Measurements from ENCODE around the gene OAF. TPM values are rescaled to one million over a fixed set of nuclear protein-coding genes. Genes with fewer than 3 reads are reported as not detected.

OAF gene
- total RNA-seq, 1 experiment from 2014 or later, result 11.3 TPM

DNA sequence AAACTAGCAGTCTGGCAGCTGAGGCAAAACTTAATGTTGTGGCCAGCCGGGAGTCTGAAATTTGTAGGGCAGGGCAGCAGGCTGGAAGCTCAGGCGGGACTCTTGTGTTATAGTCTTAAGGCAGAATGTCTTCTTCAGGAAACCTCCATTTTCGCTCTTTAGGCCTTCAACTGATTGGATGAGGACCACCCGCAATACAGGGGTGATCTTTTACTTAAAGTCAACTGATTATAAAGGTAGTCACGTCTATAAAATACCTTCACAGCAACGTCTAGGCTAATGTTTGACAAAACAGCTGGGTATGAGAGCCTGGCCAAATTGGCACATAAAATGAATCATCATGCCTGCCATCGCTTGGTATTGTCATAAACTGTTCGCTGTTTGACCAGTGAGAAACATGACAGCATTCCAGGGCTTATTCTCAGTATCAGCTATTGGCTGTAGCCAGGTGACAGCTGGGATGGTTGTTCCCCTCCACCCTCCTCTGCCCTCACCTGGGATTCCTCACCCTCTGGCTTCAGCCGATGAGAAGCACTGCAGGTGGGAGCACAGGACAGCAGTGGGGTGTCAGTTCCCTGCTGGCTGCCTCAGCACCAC lies 22.5 kb downstream of the OAF start:
- no peak overlapping the region for H3K4me3 Mint-ChIP-seq (ENCODE audit: low read depth, unreplicated experiment)
- peaks cover 51% of the 10 kb centered on the region for H3K27me3 Mint-ChIP-seq (ENCODE audit: unreplicated experiment)
- intact Hi-C loops (cut with micrococcal nuclease; ENCODE audit: unreplicated experiment), result loop anchor here (10.0 kb wide), 1 partner anchor 261 kb away; no protein-coding TSS in a partner anchor
- no peaks in the 10 kb centered on the region for H3K9me3 Mint-ChIP-seq (ENCODE audit: low read depth, unreplicated experiment)
- no TSS peak for BruUV-seq (replicated peaks)
- TF ChIP-seq, protein P1, sequence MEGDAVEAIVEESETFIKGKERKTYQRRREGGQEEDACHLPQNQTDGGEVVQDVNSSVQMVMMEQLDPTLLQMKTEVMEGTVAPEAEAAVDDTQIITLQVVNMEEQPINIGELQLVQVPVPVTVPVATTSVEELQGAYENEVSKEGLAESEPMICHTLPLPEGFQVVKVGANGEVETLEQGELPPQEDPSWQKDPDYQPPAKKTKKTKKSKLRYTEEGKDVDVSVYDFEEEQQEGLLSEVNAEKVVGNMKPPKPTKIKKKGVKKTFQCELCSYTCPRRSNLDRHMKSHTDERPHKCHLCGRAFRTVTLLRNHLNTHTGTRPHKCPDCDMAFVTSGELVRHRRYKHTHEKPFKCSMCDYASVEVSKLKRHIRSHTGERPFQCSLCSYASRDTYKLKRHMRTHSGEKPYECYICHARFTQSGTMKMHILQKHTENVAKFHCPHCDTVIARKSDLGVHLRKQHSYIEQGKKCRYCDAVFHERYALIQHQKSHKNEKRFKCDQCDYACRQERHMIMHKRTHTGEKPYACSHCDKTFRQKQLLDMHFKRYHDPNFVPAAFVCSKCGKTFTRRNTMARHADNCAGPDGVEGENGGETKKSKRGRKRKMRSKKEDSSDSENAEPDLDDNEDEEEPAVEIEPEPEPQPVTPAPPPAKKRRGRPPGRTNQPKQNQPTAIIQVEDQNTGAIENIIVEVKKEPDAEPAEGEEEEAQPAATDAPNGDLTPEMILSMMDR (IDR thresholded peaks at IDR 0.05; ENCODE audit: unreplicated experiment), result no peak
- CTCF ChIA-PET, result no interaction called here
- no peaks in the 10 kb centered on the region for H3K4me1 Mint-ChIP-seq (ENCODE audit: low read depth, unreplicated experiment)
- H3K27ac Mint-ChIP-seq (ENCODE audit: unreplicated experiment), result no peak overlapping the region
- H3K36me3 Mint-ChIP-seq (ENCODE audit: insufficient read depth, unreplicated experiment), result no peaks in the 10 kb centered on the region
- DNase-seq, result no peak

- peaks cover 70% of the 10 kb centered on the region for H3K27me3 Mint-ChIP-seq (ENCODE audit: unreplicated experiment)
Measured at GRCh38 chr11:120235024-120235628, 24.3 kb downstream of the OAF start.

DNA sequence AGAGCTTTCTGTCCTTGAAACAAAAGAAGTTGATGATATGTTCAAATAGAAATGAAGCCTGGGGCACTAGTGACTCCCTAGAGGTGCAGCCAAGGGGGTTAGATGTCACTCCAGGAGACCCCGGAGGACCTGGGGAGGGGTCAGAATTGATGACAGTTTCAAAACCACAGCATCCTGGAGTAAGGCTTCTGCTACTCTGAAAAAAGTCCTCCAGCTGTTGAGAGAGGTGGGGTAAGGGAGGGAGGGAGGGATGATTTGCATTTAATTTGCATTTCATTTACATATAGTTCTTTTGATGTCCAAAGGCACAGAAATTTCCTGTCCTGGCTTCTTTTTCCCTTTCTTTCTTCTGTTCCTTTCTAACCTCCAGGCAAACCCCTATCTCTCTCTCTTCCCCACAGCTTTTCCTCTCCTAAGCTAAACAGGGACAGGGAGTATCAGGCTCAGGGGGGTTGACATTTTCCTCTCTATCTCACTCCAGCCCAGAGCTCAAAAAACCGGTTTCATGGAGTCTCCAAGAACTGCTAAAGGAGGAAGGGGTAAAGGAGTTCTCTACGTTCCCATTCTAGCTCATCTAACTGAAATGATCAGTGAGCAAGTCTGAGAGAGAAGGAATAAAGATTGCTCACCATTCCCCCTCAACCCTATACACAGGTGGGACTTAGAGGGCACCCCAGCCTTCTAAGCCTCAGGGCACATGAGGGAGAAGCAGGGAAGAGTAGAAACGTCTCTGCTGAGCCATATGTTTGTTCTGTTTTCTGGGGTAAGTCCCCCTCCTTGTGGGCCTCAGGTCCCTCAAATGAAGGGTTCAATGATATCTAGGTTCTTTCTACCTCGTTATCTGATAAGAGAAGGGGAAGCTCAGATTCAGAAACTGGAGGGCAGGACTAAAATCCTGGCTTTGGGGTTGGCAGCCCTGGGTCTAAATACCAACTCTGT lies 25.6 kb downstream of the OAF start:
- Mint-ChIP-seq H3K4me3 (ENCODE audit: low read depth, unreplicated experiment) (no peak overlapping the region), H3K36me3 (ENCODE audit: insufficient read depth, unreplicated experiment) (no peaks in the 10 kb centered on the region), H3K9me3 (ENCODE audit: low read depth, unreplicated experiment) (no peaks in the 10 kb centered on the region), H3K27ac (ENCODE audit: unreplicated experiment) (no peak overlapping the region), H3K4me1 (ENCODE audit: low read depth, unreplicated experiment) (no peaks in the 10 kb centered on the region), H3K27me3 (ENCODE audit: unreplicated experiment) (peaks cover 79% of the 10 kb centered on the region)
- no peak for DNase-seq
- CTCF ChIA-PET, result interaction anchor here (0.7 to 2.1 kb wide), 2 partner anchors 58 to 64 kb away, joined by 3 to 12 read pairs; no protein-coding TSS in a partner anchor
- TF ChIP-seq, protein P1 (IDR thresholded peaks at IDR 0.05; ENCODE audit: unreplicated experiment), result no peak
- intact Hi-C loops (cut with micrococcal nuclease; ENCODE audit: unreplicated experiment), result loop anchor here (10.0 kb wide), 1 partner anchor 258 kb away; no protein-coding TSS in a partner anchor
- TSS peak; percentile 81 for BruUV-seq (replicated peaks)

More at GRCh38 chr11:120235024-120235628, 24.3 kb downstream of the OAF start:
- CTCF ChIA-PET, result interaction anchor here (1.3 to 2.1 kb wide), 2 partner anchors 65 kb away, joined by 5 to 12 read pairs; no protein-coding TSS in a partner anchor
- no peak overlapping the region for H3K4me3 Mint-ChIP-seq (ENCODE audit: low read depth, unreplicated experiment)
- intact Hi-C loops (cut with micrococcal nuclease; ENCODE audit: unreplicated experiment), result loop anchor here (1.0 to 10.0 kb wide), 2 partner anchors 65 to 260 kb away; no protein-coding TSS in a partner anchor
- H3K27ac Mint-ChIP-seq (ENCODE audit: unreplicated experiment), result no peak overlapping the region
- BruUV-seq (replicated peaks), result no TSS peak
- no peaks in the 10 kb centered on the region for H3K9me3 Mint-ChIP-seq (ENCODE audit: low read depth, unreplicated experiment)
- peak; percentile 76 for DNase-seq
- no peaks in the 10 kb centered on the region for H3K4me1 Mint-ChIP-seq (ENCODE audit: low read depth, unreplicated experiment)
- H3K36me3 Mint-ChIP-seq (ENCODE audit: insufficient read depth, unreplicated experiment), result no peaks in the 10 kb centered on the region
- TF ChIP-seq, protein P1 (IDR thresholded peaks at IDR 0.05; ENCODE audit: unreplicated experiment), result peak; percentile 71

DNA sequence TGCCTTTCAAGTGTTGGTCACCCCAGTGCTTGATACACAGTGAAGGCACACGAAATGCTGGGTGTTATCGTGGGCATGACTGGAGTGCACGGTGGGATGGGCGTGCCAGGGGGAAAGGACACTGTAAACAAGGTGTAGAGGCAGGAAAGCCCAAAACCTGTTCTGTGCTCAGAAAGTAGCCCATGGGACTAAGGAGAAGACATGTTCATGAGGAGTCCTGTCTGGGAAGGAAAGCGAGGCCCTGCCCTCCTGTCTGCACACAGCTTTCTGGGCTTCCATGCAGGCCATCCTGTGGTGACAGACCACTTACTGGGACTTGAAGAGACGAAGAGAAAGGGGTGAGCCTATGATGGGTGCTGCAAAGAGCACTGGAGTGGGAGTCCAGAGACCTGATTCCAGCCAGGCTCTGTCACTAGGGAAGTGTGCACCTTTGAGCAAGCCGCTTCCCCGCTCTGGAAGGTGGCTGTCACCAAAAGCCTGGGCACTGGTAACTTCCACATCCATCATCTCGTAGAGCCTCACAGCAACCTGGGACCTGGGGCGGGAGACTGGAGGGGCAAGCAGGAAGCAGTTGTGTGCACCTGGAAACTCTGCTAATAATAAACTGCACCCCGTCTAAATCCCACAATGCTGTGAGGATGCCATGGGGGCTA lies 28.3 kb downstream of the OAF start:
- H3K4me3 Mint-ChIP-seq (ENCODE audit: low read depth, unreplicated experiment), result peak overlapping the region; percentile 8
- no TSS peak for BruUV-seq (replicated peaks)
- DNase-seq, result no peak
- intact Hi-C loops (cut with micrococcal nuclease; ENCODE audit: unreplicated experiment), result loop anchor here (10.0 kb wide), 1 partner anchor 256 kb away; no protein-coding TSS in a partner anchor
- H3K27ac Mint-ChIP-seq (ENCODE audit: unreplicated experiment), result no peak overlapping the region
- TF ChIP-seq, protein P1 (IDR thresholded peaks at IDR 0.05; ENCODE audit: unreplicated experiment), result no peak
- peaks cover 86% of the 10 kb centered on the region for H3K27me3 Mint-ChIP-seq (ENCODE audit: unreplicated experiment)
- no peaks in the 10 kb centered on the region for H3K9me3 Mint-ChIP-seq (ENCODE audit: low read depth, unreplicated experiment)
- no peaks in the 10 kb centered on the region for H3K4me1 Mint-ChIP-seq (ENCODE audit: low read depth, unreplicated experiment)
- CTCF ChIA-PET, result interaction anchor here (0.6 kb wide), 1 partner anchor 168 kb away, joined by 3 read pairs; no protein-coding TSS in a partner anchor
- H3K36me3 Mint-ChIP-seq (ENCODE audit: insufficient read depth, unreplicated experiment), result no peaks in the 10 kb centered on the region
